Measurements from ENCODE around the gene RUNX1. TPM values are rescaled to one million over a fixed set of nuclear protein-coding genes. Genes with fewer than 3 reads are reported as not detected.

RUNX1 gene
- total and polyA plus RNA-seq, 8 donors = 7.5 to 89.6 (median 10.8) TPM

DNA sequence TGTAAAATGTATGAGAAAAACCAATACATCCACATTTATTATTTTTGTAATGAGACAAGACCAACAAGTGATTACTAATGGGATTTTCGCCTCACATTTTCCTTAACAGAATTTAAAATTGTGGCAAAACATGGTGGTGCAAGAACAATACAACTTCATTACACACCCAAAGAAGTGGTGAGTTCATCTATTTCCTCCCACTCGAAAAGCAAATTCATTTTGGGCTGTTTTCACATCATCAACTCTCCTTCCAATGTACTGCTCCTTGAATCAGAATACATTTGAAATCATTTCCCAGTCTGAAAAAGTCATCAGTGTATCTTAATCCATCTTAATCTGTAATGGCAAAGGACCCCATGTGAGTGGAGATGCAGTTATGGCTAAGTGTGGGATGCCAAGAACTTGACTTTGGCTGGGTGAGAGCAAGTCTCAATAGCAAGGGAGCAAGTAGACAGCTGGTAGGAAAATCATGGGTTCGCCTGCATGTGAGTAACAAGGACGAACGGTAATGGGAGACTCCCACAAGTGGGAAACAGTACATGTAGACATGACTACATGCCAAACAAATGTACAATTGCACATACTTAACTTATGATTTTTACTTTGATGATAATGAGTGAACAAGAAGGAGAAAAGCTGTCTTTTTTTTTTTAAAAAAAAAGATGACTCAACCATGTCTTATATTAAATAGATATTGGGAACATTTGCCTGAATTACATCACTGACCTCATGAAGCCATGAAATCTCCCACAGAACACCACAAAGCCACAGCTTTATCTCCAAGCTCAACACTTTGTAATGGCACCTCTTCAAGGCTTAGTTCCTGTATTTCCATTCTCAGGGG, 46.0 kb downstream of the RUNX1 start:
- no peaks in the 10 kb centered on the region for H3K36me3 ChIP-seq
- no peaks in the 10 kb centered on the region for H3K27me3 ChIP-seq
- intact Hi-C loops (cut with DNase I) = no loop called here
- TF ChIP-seq, protein P1, sequence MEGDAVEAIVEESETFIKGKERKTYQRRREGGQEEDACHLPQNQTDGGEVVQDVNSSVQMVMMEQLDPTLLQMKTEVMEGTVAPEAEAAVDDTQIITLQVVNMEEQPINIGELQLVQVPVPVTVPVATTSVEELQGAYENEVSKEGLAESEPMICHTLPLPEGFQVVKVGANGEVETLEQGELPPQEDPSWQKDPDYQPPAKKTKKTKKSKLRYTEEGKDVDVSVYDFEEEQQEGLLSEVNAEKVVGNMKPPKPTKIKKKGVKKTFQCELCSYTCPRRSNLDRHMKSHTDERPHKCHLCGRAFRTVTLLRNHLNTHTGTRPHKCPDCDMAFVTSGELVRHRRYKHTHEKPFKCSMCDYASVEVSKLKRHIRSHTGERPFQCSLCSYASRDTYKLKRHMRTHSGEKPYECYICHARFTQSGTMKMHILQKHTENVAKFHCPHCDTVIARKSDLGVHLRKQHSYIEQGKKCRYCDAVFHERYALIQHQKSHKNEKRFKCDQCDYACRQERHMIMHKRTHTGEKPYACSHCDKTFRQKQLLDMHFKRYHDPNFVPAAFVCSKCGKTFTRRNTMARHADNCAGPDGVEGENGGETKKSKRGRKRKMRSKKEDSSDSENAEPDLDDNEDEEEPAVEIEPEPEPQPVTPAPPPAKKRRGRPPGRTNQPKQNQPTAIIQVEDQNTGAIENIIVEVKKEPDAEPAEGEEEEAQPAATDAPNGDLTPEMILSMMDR (IDR thresholded peaks at IDR 0.05) = no peak
- H3K4me1 ChIP-seq = peaks cover 0 to 38% of the 10 kb centered on the region in 2 donors
- no peaks in the 10 kb centered on the region for H3K9me3 ChIP-seq
- no peak overlapping the region for H3K4me3 ChIP-seq
- peak overlapping the region in 1 of 2 donors; percentile 33 for H3K27ac ChIP-seq
- DNase-seq (peak in 3 of 4 donors; percentile 57 to 93 (median 86)), ATAC-seq (peak; percentile 74)

DNA sequence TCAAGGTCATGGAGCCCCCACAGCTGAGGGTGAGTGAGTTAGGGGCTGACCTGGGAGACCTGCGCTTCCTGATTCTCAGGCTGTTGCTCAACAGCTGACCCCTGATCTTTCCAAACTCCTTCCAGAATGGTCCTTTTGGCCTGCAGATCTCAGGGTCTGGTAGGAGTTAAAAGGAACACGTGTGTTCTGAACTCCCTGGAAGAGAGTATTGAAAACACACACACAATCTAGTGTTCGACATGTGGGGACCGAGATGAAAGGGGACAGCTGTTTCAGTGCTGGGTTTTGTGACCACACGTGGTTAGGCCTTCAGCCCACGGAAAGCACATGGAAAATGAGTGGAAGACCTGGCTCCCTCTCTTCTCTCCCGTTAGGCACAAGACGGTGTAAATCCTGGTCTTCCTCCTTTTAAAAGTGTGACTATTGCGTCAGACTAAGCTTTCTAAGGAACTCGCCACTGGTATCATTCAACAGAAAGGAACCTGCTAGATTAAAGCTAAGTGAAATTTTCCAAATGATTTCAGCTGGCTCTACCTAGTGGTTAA, 49.6 kb downstream of the RUNX1 start:
- Histone ChIP-seq H3K27ac (peak overlapping the region; percentile 49 to 63), H3K4me3 (no peak overlapping the region), H3K36me3 (no peaks in the 10 kb centered on the region), H3K4me1 (peaks cover 4 to 74% of the 10 kb centered on the region in 2 donors), H3K9me3 (no peaks in the 10 kb centered on the region), H3K27me3 (no peaks in the 10 kb centered on the region)
- intact Hi-C loops (cut with DNase I) = no loop called here
- DNase-seq (peak in 2 of 4 donors; percentile 29 to 37), ATAC-seq (no peak)
- TF ChIP-seq, protein P1 (IDR thresholded peaks at IDR 0.05) = no peak

DNA sequence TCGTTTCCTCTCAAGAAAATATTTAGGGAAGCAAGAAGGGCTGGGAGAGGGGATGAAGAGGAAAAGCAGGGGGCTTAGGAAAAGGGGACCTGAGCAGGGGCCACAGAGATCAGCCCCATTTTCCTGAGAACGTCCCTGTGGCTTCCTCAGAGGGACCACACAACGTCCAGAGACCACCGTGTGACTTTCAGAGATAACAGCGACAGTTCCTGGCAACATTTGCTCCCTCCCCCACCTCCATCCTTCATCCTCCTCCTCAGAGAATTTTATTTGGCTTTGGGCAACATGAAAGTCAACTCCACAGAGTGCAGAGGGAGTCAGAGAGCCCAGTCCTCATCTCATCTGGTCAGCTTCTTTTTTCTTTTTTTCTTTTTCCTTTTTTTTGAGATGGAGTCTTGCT, 50.9 kb downstream of the RUNX1 start:
- Histone ChIP-seq H3K4me1 (peaks cover 4 to 68% of the 10 kb centered on the region in 2 donors), H3K4me3 (no peak overlapping the region), H3K27me3 (no peaks in the 10 kb centered on the region), H3K9me3 (no peaks in the 10 kb centered on the region), H3K27ac (no peak overlapping the region), H3K36me3 (no peaks in the 10 kb centered on the region)
- ATAC-seq (no peak), DNase-seq (no peak)
- intact Hi-C loops (cut with DNase I) = no loop called here
- TF ChIP-seq, protein P1 (IDR thresholded peaks at IDR 0.05) = no peak

DNA sequence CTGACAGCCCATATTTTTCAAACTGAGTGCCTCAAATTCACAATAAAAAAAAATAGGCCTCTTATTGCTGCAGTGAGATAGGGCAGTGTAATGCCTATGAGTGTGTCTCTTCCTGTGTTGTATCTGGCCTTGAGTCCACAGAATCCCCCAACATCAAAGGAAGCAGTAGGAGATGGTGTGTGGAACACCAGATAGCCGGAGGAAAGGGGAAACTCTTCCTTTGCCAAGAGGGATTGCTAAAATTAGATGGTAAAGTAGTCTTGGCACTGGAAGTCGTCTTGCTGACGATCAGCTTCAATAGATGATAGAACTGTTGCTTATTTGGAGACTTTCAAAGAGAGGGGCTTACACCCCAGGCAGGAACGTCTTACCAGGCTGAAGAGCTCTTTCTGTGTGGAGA, 51.8 kb downstream of the RUNX1 start:
- Histone ChIP-seq H3K9me3 (no peaks in the 10 kb centered on the region), H3K27ac (peak overlapping the region; percentile 42 to 48), H3K4me3 (no peak overlapping the region), H3K4me1 (peaks cover 4 to 64% of the 10 kb centered on the region in 2 donors), H3K36me3 (no peaks in the 10 kb centered on the region), H3K27me3 (no peaks in the 10 kb centered on the region)
- no peak for ATAC-seq
- TF ChIP-seq, protein P1 (IDR thresholded peaks at IDR 0.05) = no peak
- intact Hi-C loops (cut with DNase I) = no loop called here
- no peak for DNase-seq
